GM12891 (cell line): ENCODE data around the gene ZNF214.
A peak's percentile ranks its signal among the peaks of the same experiment; 100 is the strongest.

Experiments used
- DNase-seq: peaks from one replicate; pipeline ENCODE4 v3.0.0; 2011; ENCODE audit warnings: low spot score; ENCODE audit not compliant: insufficient read length
- FAIRE-seq: peaks from 2 replicates; lab custom pipeline; 2011; peaks lifted over from hg19 to GRCh38; lab: Jason Lieb, UNC
- PAX5 ChIP-seq: IDR thresholded peaks from 2 replicates; pipeline ENCODE4 v1.6.1; 2011; ENCODE audit warnings: low read length, moderate library complexity, mild to moderate bottlenecking; ENCODE audit not compliant: insufficient read depth, severe bottlenecking
- POLR2A ChIP-seq: IDR thresholded peaks from 2 replicates; pipeline ENCODE4 v1.6.1; 2011; ENCODE audit warnings: low read depth, low read length, control low read depth
- POLR2AphosphoS5 ChIP-seq: IDR thresholded peaks from 2 replicates; pipeline ENCODE4 v1.6.1; 2011; ENCODE audit warnings: low read depth, low read length, control low read depth
- POU2F2 ChIP-seq: IDR thresholded peaks from 2 replicates; pipeline ENCODE4 v1.6.1; 2011; ENCODE audit warnings: low read depth, mild to moderate bottlenecking, control low read depth, low read length, moderate library complexity
- SPI1 ChIP-seq: IDR thresholded peaks from 2 replicates; pipeline ENCODE4 v1.6.1; 2011; ENCODE audit warnings: low read depth, low read length, control low read depth
- TAF1 ChIP-seq: IDR thresholded peaks from 2 replicates; pipeline ENCODE4 v1.6.1; 2011; ENCODE audit warnings: low read depth, low read length, control low read depth

Gene ZNF214

GRCh38 chr11:7031471-7031871 is 11.3 kb upstream of the ZNF214 start:
- TF ChIP-seq POLR2AphosphoS5 (no peak), POU2F2 (no peak), TAF1 (no peak), SPI1 (no peak)
- FAIRE-seq (no peak), DNase-seq (no peak)

GRCh38 chr11:7030836-7031235 is 10.7 kb upstream of the ZNF214 start:
- FAIRE-seq: no peak
- DNase-seq: no peak
- TF ChIP-seq TAF1 (no peak), POU2F2 (no peak), POLR2AphosphoS5 (no peak), POLR2A (no peak), PAX5 (no peak), SPI1 (no peak)

GRCh38 chr11:7028141-7028540 is 8.0 kb upstream of the ZNF214 start:
- DNase-seq (no peak), FAIRE-seq (no peak)
- TF ChIP-seq POU2F2: no peak

GRCh38 chr11:7021318-7021717 is 1.2 kb upstream of the ZNF214 start:
- FAIRE-seq: no peak
- no peak for DNase-seq
- TF ChIP-seq PAX5 (no peak), POLR2A (no peak), POLR2AphosphoS5 (no peak), SPI1 (no peak), POU2F2 (no peak), TAF1 (no peak)

- no peak for FAIRE-seq
- TF ChIP-seq PAX5 (no peak), POLR2AphosphoS5 (no peak), TAF1 (no peak), POU2F2 (no peak), POLR2A (no peak), SPI1 (no peak)
- no peak for DNase-seq
Observed at GRCh38 chr11:7019500-7020182, 505 bp downstream of the ZNF214 start.

GRCh38 chr11:7016011-7016410 is 4.1 kb downstream of the ZNF214 start:
- no peak for DNase-seq

GRCh38 chr11:7014118-7014517 is 6.0 kb downstream of the ZNF214 start:
- DNase-seq: no peak
- FAIRE-seq: no peak
- TF ChIP-seq SPI1 (no peak), POLR2A (no peak), PAX5 (no peak)

More at GRCh38 chr11:7016011-7016410, 4.1 kb downstream of the ZNF214 start:
- TF ChIP-seq POLR2A: no peak
- no peak for FAIRE-seq

- DNase-seq (no peak), FAIRE-seq (peak; percentile 26)
- TF ChIP-seq POU2F2 (no peak), SPI1 (peak; percentile 66; the same call in 1 of the 2 replicates)
Observed at GRCh38 chr11:7004482-7004881, 15.7 kb downstream of the ZNF214 start.

- TF ChIP-seq TAF1: no peak
- TF ChIP-seq POLR2AphosphoS5: no peak
- no peak for TF ChIP-seq POU2F2
- no peak for TF ChIP-seq SPI1
- no peak for TF ChIP-seq PAX5
- no peak for TF ChIP-seq POLR2A
- DNase-seq: no peak
- FAIRE-seq: no peak
Observed at GRCh38 chr11:6995703-6996102, 24.4 kb downstream of the ZNF214 start.

- FAIRE-seq (no peak), DNase-seq (no peak)
- no peak for TF ChIP-seq POLR2AphosphoS5
- no peak for TF ChIP-seq PAX5
- no peak for TF ChIP-seq POU2F2
- TF ChIP-seq TAF1: no peak
- TF ChIP-seq POLR2A: no peak
- TF ChIP-seq SPI1: no peak
Observed at GRCh38 chr11:6992457-6993417, 27.4 kb downstream of the ZNF214 start.
